WTC11 (cell line): Measurements from ENCODE around the gene CDK16.

Experiments used
- MYBL2 ChIP-seq: sonication (generic); formaldehyde crosslinking; IDR thresholded peaks from 2 replicates; pipeline ENCODE4 v1.8.1; 2023; ENCODE audit warnings: mild to moderate bottlenecking, moderate library complexity, missing genetic modification reagents
- SMAD4 ChIP-seq: sonication (generic); formaldehyde crosslinking; IDR thresholded peaks from 2 replicates; pipeline ENCODE4 v1.8.0; 2022; ENCODE audit warnings: mild to moderate bottlenecking, missing genetic modification reagents
- TF ChIP-seq, protein P1 (sequence below): sonication (generic); formaldehyde crosslinking; IDR thresholded peaks from 2 replicates; pipeline ENCODE4 v1.8.1; 2023; ENCODE audit warnings: mild to moderate bottlenecking, missing genetic modification reagents, moderate library complexity
- TF ChIP-seq, protein P2 (sequence below): fragments of 200-600 bp; IDR thresholded peaks from 2 replicates; pipeline ENCODE4 v1.8.0; 2022; ENCODE audit warnings: antibody characterized with exemption
- TF ChIP-seq, protein P3 (sequence below): sonication (generic); formaldehyde crosslinking; IDR thresholded peaks from 2 replicates; pipeline ENCODE4 v1.8.0; 2022; ENCODE audit warnings: missing genetic modification reagents

DNA sequence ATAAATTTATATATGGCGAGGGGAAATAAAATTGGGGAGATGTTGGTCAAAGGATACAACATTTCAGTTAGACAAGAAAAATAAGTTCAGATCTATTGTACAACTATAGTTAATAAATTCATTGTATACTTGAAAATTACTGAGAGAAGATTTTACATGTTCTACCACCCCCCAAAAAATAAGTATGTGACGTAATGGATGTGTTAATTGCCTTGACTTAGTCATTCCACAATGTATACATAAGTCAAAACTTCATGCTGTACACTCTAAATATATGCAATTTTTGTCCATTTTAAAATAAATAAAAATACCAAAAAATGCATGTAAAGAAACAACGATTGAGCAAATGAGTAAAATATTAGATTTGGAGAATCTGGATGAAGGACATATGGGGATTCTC, 16.1 kb downstream of the CDK16 start:
- TF ChIP-seq SMAD4 (CRISPR knock-in tag) (no peak), MYBL2 (CRISPR knock-in tag) (no peak)
- TF ChIP-seq, protein P1, sequence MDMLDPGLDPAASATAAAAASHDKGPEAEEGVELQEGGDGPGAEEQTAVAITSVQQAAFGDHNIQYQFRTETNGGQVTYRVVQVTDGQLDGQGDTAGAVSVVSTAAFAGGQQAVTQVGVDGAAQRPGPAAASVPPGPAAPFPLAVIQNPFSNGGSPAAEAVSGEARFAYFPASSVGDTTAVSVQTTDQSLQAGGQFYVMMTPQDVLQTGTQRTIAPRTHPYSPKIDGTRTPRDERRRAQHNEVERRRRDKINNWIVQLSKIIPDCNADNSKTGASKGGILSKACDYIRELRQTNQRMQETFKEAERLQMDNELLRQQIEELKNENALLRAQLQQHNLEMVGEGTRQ (CRISPR knock-in tag), result no peak
- TF ChIP-seq, protein P2, sequence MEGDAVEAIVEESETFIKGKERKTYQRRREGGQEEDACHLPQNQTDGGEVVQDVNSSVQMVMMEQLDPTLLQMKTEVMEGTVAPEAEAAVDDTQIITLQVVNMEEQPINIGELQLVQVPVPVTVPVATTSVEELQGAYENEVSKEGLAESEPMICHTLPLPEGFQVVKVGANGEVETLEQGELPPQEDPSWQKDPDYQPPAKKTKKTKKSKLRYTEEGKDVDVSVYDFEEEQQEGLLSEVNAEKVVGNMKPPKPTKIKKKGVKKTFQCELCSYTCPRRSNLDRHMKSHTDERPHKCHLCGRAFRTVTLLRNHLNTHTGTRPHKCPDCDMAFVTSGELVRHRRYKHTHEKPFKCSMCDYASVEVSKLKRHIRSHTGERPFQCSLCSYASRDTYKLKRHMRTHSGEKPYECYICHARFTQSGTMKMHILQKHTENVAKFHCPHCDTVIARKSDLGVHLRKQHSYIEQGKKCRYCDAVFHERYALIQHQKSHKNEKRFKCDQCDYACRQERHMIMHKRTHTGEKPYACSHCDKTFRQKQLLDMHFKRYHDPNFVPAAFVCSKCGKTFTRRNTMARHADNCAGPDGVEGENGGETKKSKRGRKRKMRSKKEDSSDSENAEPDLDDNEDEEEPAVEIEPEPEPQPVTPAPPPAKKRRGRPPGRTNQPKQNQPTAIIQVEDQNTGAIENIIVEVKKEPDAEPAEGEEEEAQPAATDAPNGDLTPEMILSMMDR, result no peak
- TF ChIP-seq, protein P3, sequence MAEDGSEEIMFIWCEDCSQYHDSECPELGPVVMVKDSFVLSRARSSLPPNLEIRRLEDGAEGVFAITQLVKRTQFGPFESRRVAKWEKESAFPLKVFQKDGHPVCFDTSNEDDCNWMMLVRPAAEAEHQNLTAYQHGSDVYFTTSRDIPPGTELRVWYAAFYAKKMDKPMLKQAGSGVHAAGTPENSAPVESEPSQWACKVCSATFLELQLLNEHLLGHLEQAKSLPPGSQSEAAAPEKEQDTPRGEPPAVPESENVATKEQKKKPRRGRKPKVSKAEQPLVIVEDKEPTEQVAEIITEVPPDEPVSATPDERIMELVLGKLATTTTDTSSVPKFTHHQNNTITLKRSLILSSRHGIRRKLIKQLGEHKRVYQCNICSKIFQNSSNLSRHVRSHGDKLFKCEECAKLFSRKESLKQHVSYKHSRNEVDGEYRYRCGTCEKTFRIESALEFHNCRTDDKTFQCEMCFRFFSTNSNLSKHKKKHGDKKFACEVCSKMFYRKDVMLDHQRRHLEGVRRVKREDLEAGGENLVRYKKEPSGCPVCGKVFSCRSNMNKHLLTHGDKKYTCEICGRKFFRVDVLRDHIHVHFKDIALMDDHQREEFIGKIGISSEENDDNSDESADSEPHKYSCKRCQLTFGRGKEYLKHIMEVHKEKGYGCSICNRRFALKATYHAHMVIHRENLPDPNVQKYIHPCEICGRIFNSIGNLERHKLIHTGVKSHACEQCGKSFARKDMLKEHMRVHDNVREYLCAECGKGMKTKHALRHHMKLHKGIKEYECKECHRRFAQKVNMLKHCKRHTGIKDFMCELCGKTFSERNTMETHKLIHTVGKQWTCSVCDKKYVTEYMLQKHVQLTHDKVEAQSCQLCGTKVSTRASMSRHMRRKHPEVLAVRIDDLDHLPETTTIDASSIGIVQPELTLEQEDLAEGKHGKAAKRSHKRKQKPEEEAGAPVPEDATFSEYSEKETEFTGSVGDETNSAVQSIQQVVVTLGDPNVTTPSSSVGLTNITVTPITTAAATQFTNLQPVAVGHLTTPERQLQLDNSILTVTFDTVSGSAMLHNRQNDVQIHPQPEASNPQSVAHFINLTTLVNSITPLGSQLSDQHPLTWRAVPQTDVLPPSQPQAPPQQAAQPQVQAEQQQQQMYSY (CRISPR knock-in tag), result no peak
